ENCODE measurements around the gene LMX1A. TPM values are rescaled to one million over a fixed set of nuclear protein-coding genes. Genes with fewer than 3 reads are reported as not detected.

The LMX1A gene
- polyA plus RNA-seq, 3 donors, result not detected

- H3K79me2 ChIP-seq (ENCODE audit: insufficient read depth, low read length), result no peaks in the 10 kb centered on the region
- no peak for DNase-seq
- H3K27me3 ChIP-seq (ENCODE audit: control insufficient read depth in 2 of 2, insufficient read depth in 2 of 2, low read length in 2 of 2), result peaks cover 2 to 3% of the 10 kb centered on the region in 2 donors
- H3K9me3 Mint-ChIP-seq, result no peaks in the 10 kb centered on the region
- H3K27ac ChIP-seq (ENCODE audit: low read depth in 1 of 2, low read length in 2 of 2), result no peak overlapping the region
- no peak overlapping the region for H3K9ac ChIP-seq (ENCODE audit: insufficient read depth, low read length, poor library complexity, severe bottlenecking)
- no peaks in the 10 kb centered on the region for H3K36me3 Mint-ChIP-seq
- no peaks in the 10 kb centered on the region for H3K4me1 ChIP-seq (ENCODE audit: control insufficient read depth in 1 of 2, insufficient read depth in 2 of 2, low read length in 2 of 2)
- H3K4me1 Mint-ChIP-seq, result no peaks in the 10 kb centered on the region
- no peak overlapping the region for H3K4me2 ChIP-seq (replicated peaks; ENCODE audit: extremely low read depth, low read length, poor library complexity, severe bottlenecking)
- no peak overlapping the region for H2AFZ ChIP-seq (ENCODE audit: insufficient read depth, low read depth, low read length, poor library complexity, severe bottlenecking)
- intact Hi-C loops (cut with micrococcal nuclease), result no loop called here
- no peak for TF ChIP-seq CTCF (IDR thresholded peaks at IDR 0.05)
- no peak overlapping the region for H3K4me3 ChIP-seq (replicated peaks in 1 of 3; ENCODE audit: low read depth in 2 of 3, low read length in 3 of 3)
- H3K27me3 Mint-ChIP-seq (ENCODE audit: low read depth in 3 of 3), result peaks cover 6 to 15% (median 12%) of the 10 kb centered on the region in 3 donors
- H3K4me3 Mint-ChIP-seq, result no peak overlapping the region
- no peak overlapping the region for H3K27ac Mint-ChIP-seq
- no peaks in the 10 kb centered on the region for H3K36me3 ChIP-seq (replicated peaks in 1 of 2; ENCODE audit: control insufficient read depth in 1 of 2, insufficient read depth in 2 of 2, low read length in 2 of 2)
- no peaks in the 10 kb centered on the region for H3K9me3 ChIP-seq (replicated peaks in 1 of 2; ENCODE audit: control insufficient read depth in 1 of 2, insufficient read depth in 1 of 2, low read length in 2 of 2)
- no CpG with 5 or more reads among the region's 3 CpGs for WGBS (ENCODE audit: insufficient coverage)
- H4K20me1 ChIP-seq (ENCODE audit: insufficient read depth, low read length), result no peaks in the 10 kb centered on the region
Observed at GRCh38 chr1:165287329-165287728, 69.2 kb downstream of the LMX1A start.

- Histone ChIP-seq H3K36me3 (replicated peaks in 1 of 2; ENCODE audit: control insufficient read depth in 1 of 2, insufficient read depth in 2 of 2, low read length in 2 of 2) (no peaks in the 10 kb centered on the region), H3K4me2 (replicated peaks; ENCODE audit: extremely low read depth, low read length, poor library complexity, severe bottlenecking) (no peak overlapping the region), H3K27ac (ENCODE audit: low read depth in 1 of 2, low read length in 2 of 2) (no peak overlapping the region), H3K9ac (ENCODE audit: insufficient read depth, low read length, poor library complexity, severe bottlenecking) (no peak overlapping the region), H3K4me3 (replicated peaks in 1 of 3; ENCODE audit: low read depth in 2 of 3, low read length in 3 of 3) (no peak overlapping the region), H4K20me1 (ENCODE audit: insufficient read depth, low read length) (no peaks in the 10 kb centered on the region), H3K27me3 (ENCODE audit: control insufficient read depth in 2 of 2, insufficient read depth in 2 of 2, low read length in 2 of 2) (peaks cover 2 to 3% of the 10 kb centered on the region in 2 donors), H3K4me1 (ENCODE audit: control insufficient read depth in 1 of 2, insufficient read depth in 2 of 2, low read length in 2 of 2) (no peaks in the 10 kb centered on the region), H2AFZ (ENCODE audit: insufficient read depth, low read depth, low read length, poor library complexity, severe bottlenecking) (no peak overlapping the region), H3K79me2 (ENCODE audit: insufficient read depth, low read length) (no peaks in the 10 kb centered on the region), H3K9me3 (replicated peaks in 1 of 2; ENCODE audit: control insufficient read depth in 1 of 2, insufficient read depth in 1 of 2, low read length in 2 of 2) (no peaks in the 10 kb centered on the region)
- DNase-seq, result no peak
- 46% methylated on average over 5 of the region's 10 CpGs for WGBS (ENCODE audit: insufficient coverage)
- H3K9me3 Mint-ChIP-seq, result no peaks in the 10 kb centered on the region
- peaks cover 6 to 19% (median 12%) of the 10 kb centered on the region in 3 donors for H3K27me3 Mint-ChIP-seq (ENCODE audit: low read depth in 3 of 3)
- TF ChIP-seq CTCF (IDR thresholded peaks at IDR 0.05), result no peak
- no peaks in the 10 kb centered on the region for H3K4me1 Mint-ChIP-seq
- intact Hi-C loops (cut with micrococcal nuclease), result no loop called here
- no peaks in the 10 kb centered on the region for H3K36me3 Mint-ChIP-seq
- H3K4me3 Mint-ChIP-seq, result no peak overlapping the region
- H3K27ac Mint-ChIP-seq, result no peak overlapping the region
Observed at GRCh38 chr1:165284454-165284853, 72.1 kb downstream of the LMX1A start.
